ENCODE data around the gene PPP1R3D.

Gene PPP1R3D

DNA sequence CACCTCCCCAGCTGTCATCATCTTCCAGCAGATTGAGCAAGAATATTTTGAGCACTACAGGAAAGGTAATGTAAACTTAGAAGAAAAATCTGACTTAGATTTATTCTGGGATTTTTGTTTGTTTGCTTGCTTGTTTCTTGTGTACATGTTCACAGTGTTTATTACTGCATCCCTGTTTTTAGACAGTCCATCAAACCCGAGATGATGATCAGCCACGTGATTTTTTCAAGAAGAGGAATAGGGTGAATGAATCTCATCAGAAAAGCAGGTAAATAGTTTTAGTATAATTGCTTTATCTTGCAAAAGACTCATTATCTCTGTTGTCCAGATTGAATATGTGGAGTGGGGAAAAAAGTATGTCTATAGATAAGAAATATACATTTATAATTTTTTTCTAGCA lies 2.1 kb upstream of the PPP1R3D start:
- H3K36me3 ChIP-seq (replicated peaks; ENCODE audit: insufficient read depth, low read length), result peaks cover 5% of the 10 kb centered on the region
- no peaks in the 10 kb centered on the region for H3K9me3 ChIP-seq (replicated peaks; ENCODE audit: insufficient read depth, low read length)
- no peak overlapping the region for H3K27ac ChIP-seq (ENCODE audit: low read length)
- H4K20me1 ChIP-seq (ENCODE audit: insufficient read depth, low read length), result no peaks in the 10 kb centered on the region
- H3K27me3 ChIP-seq (replicated peaks; ENCODE audit: insufficient read depth, low read length), result no peaks in the 10 kb centered on the region
- 0 out of 2 replicates have a peak, but pooled peaks cover 8% of the 10 kb centered on the region for H3K4me1 ChIP-seq (ENCODE audit: low read length)
- peaks cover 9% of the 10 kb centered on the region; the same call in 1 of the 2 replicates for H3F3A ChIP-seq (ENCODE audit: insufficient read depth, low read length)
- no peak overlapping the region for H3K9ac ChIP-seq (ENCODE audit: low read length)
- DNase-seq, result no peak
- no peaks in the 10 kb centered on the region for H3K9me2 ChIP-seq (replicated peaks; ENCODE audit: insufficient read depth, low read length)
- no peak overlapping the region for H3K4me2 ChIP-seq (ENCODE audit: low read depth, low read length)
- no peak overlapping the region for H2AFZ ChIP-seq (ENCODE audit: low read length)
- H3K4me3 ChIP-seq (ENCODE audit: low read length), result no peak overlapping the region
- no peak for TF ChIP-seq EZH2phosphoT487 (IDR thresholded peaks at IDR 0.05; ENCODE audit: low read length)
- no peak for TF ChIP-seq EZH2 (optimal IDR thresholded peaks at IDR 0.05; ENCODE audit: low read depth, low read length)
- TF ChIP-seq, protein P1, sequence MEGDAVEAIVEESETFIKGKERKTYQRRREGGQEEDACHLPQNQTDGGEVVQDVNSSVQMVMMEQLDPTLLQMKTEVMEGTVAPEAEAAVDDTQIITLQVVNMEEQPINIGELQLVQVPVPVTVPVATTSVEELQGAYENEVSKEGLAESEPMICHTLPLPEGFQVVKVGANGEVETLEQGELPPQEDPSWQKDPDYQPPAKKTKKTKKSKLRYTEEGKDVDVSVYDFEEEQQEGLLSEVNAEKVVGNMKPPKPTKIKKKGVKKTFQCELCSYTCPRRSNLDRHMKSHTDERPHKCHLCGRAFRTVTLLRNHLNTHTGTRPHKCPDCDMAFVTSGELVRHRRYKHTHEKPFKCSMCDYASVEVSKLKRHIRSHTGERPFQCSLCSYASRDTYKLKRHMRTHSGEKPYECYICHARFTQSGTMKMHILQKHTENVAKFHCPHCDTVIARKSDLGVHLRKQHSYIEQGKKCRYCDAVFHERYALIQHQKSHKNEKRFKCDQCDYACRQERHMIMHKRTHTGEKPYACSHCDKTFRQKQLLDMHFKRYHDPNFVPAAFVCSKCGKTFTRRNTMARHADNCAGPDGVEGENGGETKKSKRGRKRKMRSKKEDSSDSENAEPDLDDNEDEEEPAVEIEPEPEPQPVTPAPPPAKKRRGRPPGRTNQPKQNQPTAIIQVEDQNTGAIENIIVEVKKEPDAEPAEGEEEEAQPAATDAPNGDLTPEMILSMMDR (IDR thresholded peaks at IDR 0.05; ENCODE audit: low read length), result no peak
- peaks cover 19% of the 10 kb centered on the region; the same call in 1 of the 2 replicates for H3K79me2 ChIP-seq (ENCODE audit: low read length)

DNA sequence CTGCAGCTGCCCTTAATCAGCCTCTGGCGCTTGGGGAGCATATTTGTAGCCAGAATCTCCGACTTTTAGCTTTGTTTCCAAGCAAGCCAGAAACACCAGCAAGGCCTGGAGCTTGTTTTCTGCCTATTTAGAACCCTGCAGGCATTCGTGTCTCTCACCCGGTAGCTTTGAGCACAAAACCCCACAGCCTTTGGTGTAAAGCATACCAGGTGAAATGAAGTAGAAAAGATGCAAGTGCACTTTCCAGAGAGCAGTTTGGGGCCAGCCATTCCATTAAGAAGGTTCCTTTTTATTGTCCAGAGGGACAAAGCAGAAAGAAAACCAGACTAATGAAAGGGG lies 820 bp upstream of the PPP1R3D start:
- H3K27ac ChIP-seq (ENCODE audit: low read length), result peak overlapping the region; percentile 89

DNA sequence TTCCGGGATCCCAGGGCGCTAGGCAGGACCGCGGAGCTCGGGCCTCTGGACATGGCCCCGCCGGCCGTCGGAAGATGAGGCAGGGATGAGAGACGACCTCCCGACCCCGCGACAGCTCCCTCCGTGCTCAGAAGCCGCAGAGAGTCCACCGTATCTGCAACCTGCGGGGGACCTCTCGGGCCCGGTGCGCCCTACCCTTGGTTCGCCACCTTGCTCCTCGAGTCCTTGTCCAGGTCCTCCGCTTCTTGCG lies 301 bp downstream of the PPP1R3D start:
- no peaks in the 10 kb centered on the region for H3K27me3 ChIP-seq (replicated peaks; ENCODE audit: insufficient read depth, low read length)
- no peaks in the 10 kb centered on the region for H3K9me3 ChIP-seq (replicated peaks; ENCODE audit: insufficient read depth, low read length)
- TF ChIP-seq, protein P1 (IDR thresholded peaks at IDR 0.05; ENCODE audit: low read length), result no peak
- TF ChIP-seq EZH2 (optimal IDR thresholded peaks at IDR 0.05; ENCODE audit: low read depth, low read length), result no peak
- TF ChIP-seq EZH2phosphoT487 (IDR thresholded peaks at IDR 0.05; ENCODE audit: low read length), result no peak
- H4K20me1 ChIP-seq (ENCODE audit: insufficient read depth, low read length), result no peaks in the 10 kb centered on the region
- H3F3A ChIP-seq (ENCODE audit: insufficient read depth, low read length), result peaks cover 9% of the 10 kb centered on the region; the same call in 1 of the 2 replicates
- H3K4me1 ChIP-seq (ENCODE audit: low read length), result 0 out of 2 replicates have a peak, but pooled peaks cover 8% of the 10 kb centered on the region
- H3K4me3 ChIP-seq (ENCODE audit: low read length), result peak overlapping the region; percentile 81
- H3K9me2 ChIP-seq (replicated peaks; ENCODE audit: insufficient read depth, low read length), result no peaks in the 10 kb centered on the region
- H3K9ac ChIP-seq (ENCODE audit: low read length), result peak overlapping the region; percentile 60; the same call in 1 of the 2 replicates
- H3K36me3 ChIP-seq (replicated peaks; ENCODE audit: insufficient read depth, low read length), result peaks cover 5% of the 10 kb centered on the region
- H2AFZ ChIP-seq (ENCODE audit: low read length), result peak overlapping the region; percentile 96
- peak overlapping the region; percentile 71; the same call in 1 of the 2 replicates for H3K4me2 ChIP-seq (ENCODE audit: low read depth, low read length)
- H3K27ac ChIP-seq (ENCODE audit: low read length), result peak overlapping the region; percentile 44; the same call in 1 of the 2 replicates
- no peak for DNase-seq
- peaks cover 19% of the 10 kb centered on the region; the same call in 1 of the 2 replicates for H3K79me2 ChIP-seq (ENCODE audit: low read length)

More for the DNA sequence above, 820 bp upstream of the PPP1R3D start:
- H2AFZ ChIP-seq (ENCODE audit: low read length), result peak overlapping the region; percentile 95
- DNase-seq, result no peak
- H3K4me2 ChIP-seq (ENCODE audit: low read depth, low read length), result peak overlapping the region; percentile 98
- no peaks in the 10 kb centered on the region for H4K20me1 ChIP-seq (ENCODE audit: insufficient read depth, low read length)
- peak overlapping the region; percentile 81 for H3K4me3 ChIP-seq (ENCODE audit: low read length)
- H3K9me3 ChIP-seq (replicated peaks; ENCODE audit: insufficient read depth, low read length), result no peaks in the 10 kb centered on the region
- H3K4me1 ChIP-seq (ENCODE audit: low read length), result 0 out of 2 replicates have a peak, but pooled peaks cover 8% of the 10 kb centered on the region
- peak overlapping the region; percentile 90 for H3K9ac ChIP-seq (ENCODE audit: low read length)
- peaks cover 19% of the 10 kb centered on the region; the same call in 1 of the 2 replicates for H3K79me2 ChIP-seq (ENCODE audit: low read length)
- no peaks in the 10 kb centered on the region for H3K9me2 ChIP-seq (replicated peaks; ENCODE audit: insufficient read depth, low read length)
- peaks cover 9% of the 10 kb centered on the region; the same call in 1 of the 2 replicates for H3F3A ChIP-seq (ENCODE audit: insufficient read depth, low read length)
- TF ChIP-seq EZH2phosphoT487 (IDR thresholded peaks at IDR 0.05; ENCODE audit: low read length) (no peak), EZH2 (optimal IDR thresholded peaks at IDR 0.05; ENCODE audit: low read depth, low read length) (no peak)
- TF ChIP-seq, protein P1 (IDR thresholded peaks at IDR 0.05; ENCODE audit: low read length), result no peak
- no peaks in the 10 kb centered on the region for H3K27me3 ChIP-seq (replicated peaks; ENCODE audit: insufficient read depth, low read length)
- H3K36me3 ChIP-seq (replicated peaks; ENCODE audit: insufficient read depth, low read length), result peaks cover 5% of the 10 kb centered on the region

Data from MM.1S (cell line).